Pulmonary artery endothelial cell (primary cell): Measurements from ENCODE around the gene BRD3. TPM values are rescaled to one million over a fixed set of nuclear protein-coding genes. Genes with fewer than 3 reads are reported as not detected.
"Not testable (repeated sequence)": the region's sequence is repeated elsewhere in the genome, so short reads cannot be mapped to it uniquely, and the experiment has no call there.

Experiments used
- DNase-seq: peaks from one replicate; pipeline ENCODE4 v3.0.0-alpha.2; 2011; ENCODE audit warnings: low read depth, low spot score
- total RNA-seq: library from RNA; depleted of rRNA; stranded (reverse); fragments of >200 nt; gene quantifications from 2 replicates; pipeline ENCODE4 v1.2.3, GENCODE V29; 2014

BRD3 gene
- total RNA-seq: 10.0 and 12.3 TPM in 2 replicates

GRCh38 chr9:134067904-134068743, at the start of gene BRD3:
BRD3 (minus strand) TSS chr9:134068026; CDS start chr9:134053477, 14,549 bp downstream.
- DNase-seq: peak; percentile 64

GRCh38 chr9:134112561-134112960, 44.7 kb upstream of the BRD3 start:
- no peak for DNase-seq

GRCh38 chr9:134111064-134111463, 43.2 kb upstream of the BRD3 start:
- no peak for DNase-seq

GRCh38 chr9:134103391-134103998, 35.7 kb upstream of the BRD3 start:
- no peak for DNase-seq

GRCh38 chr9:134101623-134102149, 33.9 kb upstream of the BRD3 start:
- no peak for DNase-seq

GRCh38 chr9:134101133-134101532, 33.3 kb upstream of the BRD3 start:
- DNase-seq: not testable (repeated sequence)

GRCh38 chr9:134100040-134100439, 32.2 kb upstream of the BRD3 start:
- DNase-seq: no peak

- peak; percentile 4 for DNase-seq
These were observed 31.4 kb upstream of the BRD3 start for GRCh38 chr9:134099123-134099761.

- no peak for DNase-seq
These were observed 22.1 kb upstream of the BRD3 start for GRCh38 chr9:134089972-134090371.

- no peak for DNase-seq
These were observed 20.4 kb upstream of the BRD3 start for GRCh38 chr9:134088063-134088725.

- DNase-seq: no peak
These were observed 17.8 kb upstream of the BRD3 start for GRCh38 chr9:134085674-134086073.

- no peak for DNase-seq
These were observed 15.6 kb upstream of the BRD3 start for GRCh38 chr9:134083451-134083850.

- no peak for DNase-seq
These were observed 8.8 kb upstream of the BRD3 start for GRCh38 chr9:134076644-134077043.

- not testable (repeated sequence) for DNase-seq
These were observed 7.9 kb upstream of the BRD3 start for GRCh38 chr9:134075689-134076088.

- DNase-seq: no peak
These were observed 5.7 kb upstream of the BRD3 start for GRCh38 chr9:134073500-134073899.

- DNase-seq: not testable (repeated sequence)
These were observed 4.9 kb upstream of the BRD3 start for GRCh38 chr9:134072683-134073082.

- DNase-seq: no peak
These were observed 3.3 kb upstream of the BRD3 start for GRCh38 chr9:134071149-134071548.

GRCh38 chr9:134069480-134070399, 1.9 kb upstream of the BRD3 start:
- DNase-seq: no peak

GRCh38 chr9:134068744-134069479, 1.1 kb upstream of the BRD3 start:
- DNase-seq: no peak
